IMR-90 (cell line): ENCODE measurements around the gene RAB2B. TPM values are rescaled to one million over a fixed set of nuclear protein-coding genes. Genes with fewer than 3 reads are reported as not detected.

Experiments
- ATAC-seq: fragments of 200-7000 bp; cut with Tn5 transposase; 2 replicates; pipeline ENCODE4 v1.9.1; 2020; ENCODE audit warnings: low read depth, mild to moderate bottlenecking, moderate library complexity
- BruUV-seq: library from RNA; stranded (reverse); fragments of 400-500 nt; replicated peaks from 2 replicates; lab custom pipeline; 2021; lab: Mats Ljungman, UMichigan
- CTCF ChIA-PET: fragments of 300-600 bp; formaldehyde crosslinking; extraction: SDS; loops from one replicate; lab custom pipeline; 2021; ENCODE audit warnings: antibody characterized with exemption; lab: Yijun Ruan, JAX
- POLR2A ChIA-PET: fragments of 300-600 bp; sonication (Branson Sonifier 250); formaldehyde crosslinking; loops from one replicate; lab custom pipeline; 2022; ENCODE audit warnings: antibody characterized with exemption; ENCODE audit not compliant: unreplicated experiment; lab: Charles Lee
- DNase-seq: peaks from one replicate; pipeline ENCODE4 v3.0.0; 2013
- H2AFZ ChIP-seq: replicated peaks from 2 replicates; pipeline ENCODE3; 2013; ENCODE audit warnings: low read length, mild to moderate bottlenecking; ENCODE audit not compliant: poor library complexity
- H2AK5ac ChIP-seq: 2 replicates; pipeline ENCODE4 v1.6.1; 2013; ENCODE audit warnings: low read depth, low read length, inconsistent platforms
- H2AK9ac ChIP-seq: replicated peaks from 2 replicates; pipeline ENCODE3; 2013; ENCODE audit warnings: mild to moderate bottlenecking, low read depth, low read length, moderate library complexity; ENCODE audit not compliant: poor library complexity
- H2BK120ac ChIP-seq: 2 replicates; pipeline ENCODE4 v1.6.1; 2013; ENCODE audit warnings: low read depth, low read length, inconsistent platforms
- H2BK15ac ChIP-seq: 3 replicates; pipeline ENCODE4 v1.6.1; 2013; ENCODE audit warnings: low read depth, low read length, inconsistent platforms
- H2BK20ac ChIP-seq: 2 replicates; pipeline ENCODE4 v1.6.1; 2013; ENCODE audit warnings: low read depth, mild to moderate bottlenecking, inconsistent platforms, low read length, moderate library complexity
- H2BK5ac ChIP-seq: 2 replicates; pipeline ENCODE4 v1.6.1; 2013; ENCODE audit warnings: mild to moderate bottlenecking, low read depth, low read length, inconsistent platforms; ENCODE audit not compliant: poor library complexity, severe bottlenecking
- H3K14ac ChIP-seq: replicated peaks from 2 replicates; pipeline ENCODE4 v1.6.1; 2013; ENCODE audit warnings: low read depth, low read length, inconsistent platforms
- H3K18ac ChIP-seq: 2 replicates; pipeline ENCODE4 v1.6.1; 2013; ENCODE audit warnings: low read depth, low read length, control low read depth
- H3K23ac ChIP-seq: 2 replicates; pipeline ENCODE4 v1.6.1; 2013; ENCODE audit warnings: low read depth, low read length, inconsistent platforms
- H3K27ac ChIP-seq: 2 replicates; pipeline ENCODE4 v1.5.1; 2013; ENCODE audit warnings: mild to moderate bottlenecking, control low read depth, low read length; ENCODE audit not compliant: insufficient read depth
- H3K27me3 ChIP-seq: 2 replicates; pipeline ENCODE4 v1.6.1; 2013; ENCODE audit warnings: low read length; ENCODE audit not compliant: control insufficient read depth, insufficient read depth
- H3K36me3 ChIP-seq: 2 replicates; pipeline ENCODE4 v1.6.1; 2013; ENCODE audit warnings: low read length, mixed read lengths; ENCODE audit not compliant: control insufficient read depth, insufficient read depth
- H3K4ac ChIP-seq: 2 replicates; pipeline ENCODE4 v1.6.1; 2013; ENCODE audit warnings: low read depth, low read length, inconsistent platforms
- H3K4me1 ChIP-seq: 2 replicates; pipeline ENCODE4 v1.6.1; 2013; ENCODE audit warnings: low read length, mixed read lengths; ENCODE audit not compliant: control insufficient read depth, insufficient read depth
- H3K4me2 ChIP-seq: 2 replicates; pipeline ENCODE4 v1.6.1; 2013; ENCODE audit warnings: low read depth, mild to moderate bottlenecking, control low read depth, low read length, moderate library complexity
- H3K4me3 ChIP-seq: 2 replicates; pipeline ENCODE4 v1.5.1; 2013; ENCODE audit warnings: low read depth, mild to moderate bottlenecking, control low read depth, low read length, moderate library complexity; ENCODE audit not compliant: insufficient read depth
- H3K56ac ChIP-seq: 2 replicates; pipeline ENCODE4 v1.6.1; 2013; ENCODE audit warnings: low read length, inconsistent platforms; ENCODE audit not compliant: insufficient read depth; ENCODE audit errors: extremely low read depth
- H3K79me1 ChIP-seq, 2 experiments: 2 replicates each; pipeline ENCODE4 v1.6.1; 2013; ENCODE audit warnings: low read length in 2 of 2, inconsistent platforms in 1 of 2, low read depth in 1 of 2
- H3K9ac ChIP-seq: 2 replicates; pipeline ENCODE4 v1.6.1; 2013; ENCODE audit warnings: low read depth, low read length, control low read depth
- H3K9me1 ChIP-seq: 2 replicates; pipeline ENCODE4 v1.6.1; 2013; ENCODE audit warnings: low read length, inconsistent platforms; ENCODE audit not compliant: insufficient read depth
- H3K9me3 ChIP-seq: 2 replicates; pipeline ENCODE4 v1.6.1; 2013; ENCODE audit warnings: low read length; ENCODE audit not compliant: control insufficient read depth, insufficient read depth
- H4K20me1 ChIP-seq: 2 replicates; pipeline ENCODE4 v1.6.1; 2013; ENCODE audit warnings: low read length, inconsistent platforms; ENCODE audit not compliant: insufficient read depth
- H4K5ac ChIP-seq: 2 replicates; pipeline ENCODE4 v1.6.1; 2013; ENCODE audit warnings: mild to moderate bottlenecking, low read depth, low read length, control low read depth
- H4K8ac ChIP-seq, 2 experiments: 2 replicates each; pipeline ENCODE4 v1.6.1; 2013; ENCODE audit warnings: low read depth in 2 of 2, low read length in 2 of 2, control low read depth in 1 of 2, inconsistent platforms in 1 of 2
- H4K91ac ChIP-seq: 2 replicates; pipeline ENCODE4 v1.6.1; 2013; ENCODE audit warnings: low read depth, low read length, inconsistent platforms; ENCODE audit not compliant: insufficient read depth
- CEBPB ChIP-seq: IDR thresholded peaks from 2 replicates; pipeline ENCODE4 v1.6.1; 2012; ENCODE audit warnings: low read depth, low read length, improper control_type of control experiment
- CHD1 ChIP-seq: IDR thresholded peaks from 2 replicates; pipeline ENCODE4 v1.6.1; 2012; ENCODE audit warnings: low read depth, low read length, improper control_type of control experiment
- MAFK ChIP-seq: IDR thresholded peaks from 2 replicates; pipeline ENCODE4 v1.6.1; 2012; ENCODE audit warnings: low read depth, low read length, improper control_type of control experiment
- MAZ ChIP-seq: IDR thresholded peaks from 2 replicates; pipeline ENCODE4 v1.6.1; 2012; ENCODE audit warnings: low read depth, mild to moderate bottlenecking, low read length, improper control_type of control experiment, moderate library complexity, borderline replicate concordance
- MXI1 ChIP-seq: IDR thresholded peaks from 2 replicates; pipeline ENCODE4 v1.6.1; 2012; ENCODE audit warnings: low read depth, mild to moderate bottlenecking, low read length, moderate library complexity, borderline replicate concordance
- NFE2L2 ChIP-seq: fragments of 150-350 bp; IDR thresholded peaks from 2 replicates; pipeline ENCODE4 v1.6.1; 2016; ENCODE audit warnings: low read depth, mild to moderate bottlenecking, low read length
- POLR2A ChIP-seq: IDR thresholded peaks from 2 replicates; pipeline ENCODE4 v1.6.1; 2012; ENCODE audit warnings: mild to moderate bottlenecking, low read depth, low read length
- RFX5 ChIP-seq: IDR thresholded peaks from 2 replicates; pipeline ENCODE4 v1.8.0; 2012; ENCODE audit warnings: low read depth, mild to moderate bottlenecking, low read length, moderate library complexity
- SMC3 ChIP-seq: fragments of 150-350 bp; IDR thresholded peaks from 2 replicates; pipeline ENCODE4 v1.6.1; 2016; ENCODE audit warnings: low read depth, mild to moderate bottlenecking, antibody characterized with exemption, low read length, moderate library complexity
- WGBS, 2 experiments: methylation state at CpG; one replicate each; pipeline versions ENCODE4 v1.1.5 to v1.1.7; 2013; ENCODE audit warnings: missing lambda C conversion rate in 2 of 2; ENCODE audit not compliant: insufficient read length in 1 of 2; ENCODE audit errors: extremely low coverage in 2 of 2; 5-methylcytosine and 5-hydroxymethylcytosine counted together
- dilution Hi-C: fragments of 300-500 bp; cut with HindIII; formaldehyde crosslinking; loops from one replicate; pipeline ENCODE4 v1.14.3; 2018; ENCODE audit warnings: low sequenced_read_pairs; ENCODE audit not compliant: unreplicated experiment
- in situ Hi-C: fragments of 300-500 bp; cut with MboI; formaldehyde crosslinking; loops from 3 replicates; pipeline ENCODE4 v1.14.3; 2019; ENCODE audit warnings: low sequenced_read_pairs, inconsistent platforms, mixed read lengths
- intact Hi-C: fragments of 100-400 bp; cut with micrococcal nuclease; formaldehyde crosslinking; loops from 2 replicates; pipeline ENCODE4 v1.10.0; 2022
- polyA plus RNA-seq, 3 experiments: library from polyadenylated mRNA; depleted of rRNA; stranded (reverse); fragments of >200 nt; gene quantifications; 2 replicates each; pipeline ENCODE4 v1.2.3, GENCODE V29; 2012; ENCODE audit warnings: low replicate concordance in 1 of 3
- total RNA-seq: library from RNA; depleted of rRNA; stranded (reverse); fragments of >200 nt; gene quantifications from 2 replicates; pipeline ENCODE4 v1.2.3, GENCODE V29; 2012
- TF ChIP-seq, protein P1 (sequence below): fragments of 150-350 bp; IDR thresholded peaks from 2 replicates; pipeline ENCODE4 v1.6.1; 2017; ENCODE audit warnings: mild to moderate bottlenecking, antibody characterized with exemption, low read length, low read depth
- TF ChIP-seq, protein P2 (sequence below): conservative IDR thresholded peaks from 2 replicates; pipeline ENCODE4 v1.5.1; 2012; ENCODE audit warnings: mild to moderate bottlenecking, low read depth, low read length, improper control_type of control experiment

Gene RAB2B
- total and polyA plus RNA-seq, 2 of the 4 experiments (the other 2 are of a cell fraction) = 17.1 to 26.2 TPM

DNA sequence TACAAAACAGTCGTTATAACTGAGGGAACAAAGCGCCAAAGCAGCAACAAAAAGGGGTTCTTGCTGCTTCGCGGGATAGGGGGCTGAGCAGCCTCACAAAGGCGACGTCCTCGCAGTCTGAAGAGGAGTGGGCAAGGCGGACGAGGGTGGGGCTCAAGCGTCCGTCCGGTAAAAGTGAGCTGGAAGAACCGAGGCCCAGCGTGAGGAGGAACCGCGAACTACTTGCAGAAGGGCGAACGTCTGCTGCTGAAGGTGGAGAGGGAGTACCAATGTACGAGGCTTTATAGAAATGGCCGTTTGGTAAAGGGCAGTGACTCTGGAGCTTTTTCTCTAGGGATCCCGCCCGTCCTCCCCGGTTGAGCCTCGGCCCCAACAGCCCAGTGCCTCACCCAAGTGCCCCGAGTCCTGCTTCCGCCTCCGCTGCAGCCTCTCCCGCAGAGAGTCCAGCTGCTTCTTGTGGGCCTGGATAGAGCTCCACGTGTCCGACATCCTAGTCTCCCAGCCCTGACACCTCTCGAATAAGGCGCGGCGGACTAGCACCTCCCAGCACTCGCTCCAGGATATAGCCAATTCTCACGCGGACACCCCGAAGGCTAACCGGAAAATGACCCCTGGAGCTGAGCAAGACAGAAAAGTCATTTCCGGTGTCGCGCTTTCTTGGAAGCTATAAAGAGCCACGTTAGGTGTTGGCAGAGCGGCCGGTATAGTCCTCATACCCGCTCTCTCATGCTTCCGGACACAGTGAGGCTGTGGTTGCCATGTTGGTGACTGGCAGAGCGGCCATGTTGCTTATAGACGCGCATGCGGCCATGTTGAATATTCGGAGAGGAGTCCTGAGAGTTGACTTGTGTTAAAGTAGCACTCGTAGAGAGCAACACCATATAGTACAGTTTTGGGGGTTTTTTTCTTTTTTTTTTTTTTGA is 34.2 kb upstream of the RAB2B start, which contains the start of gene METTL3:
TSS of gene METTL3 (minus strand) at position 606 of the 923 bp plus-strand sequence. CDS start at position 489, 117 bp downstream.
- in situ Hi-C loops (no loop called here), dilution Hi-C loops (no loop called here), intact Hi-C loops (loop anchor here (1.0 to 5.0 kb wide), 3 partner anchors 10 to 127 kb away; partner anchors contain the start of gene SUPT16H)
- H3K23ac ChIP-seq = peak within 1 kb of the TSS; percentile 82
- H4K8ac ChIP-seq = peak within 1 kb of the TSS; percentile 88 to 93
- H4K91ac ChIP-seq = peak within 1 kb of the TSS; percentile 84
- no peaks in the 10 kb centered on the region for H3K27me3 ChIP-seq
- peaks cover 3% of the 10 kb centered on the region for H3K36me3 ChIP-seq
- CTCF ChIA-PET = interaction anchor here (0.5 to 2.4 kb wide), 4 partner anchors 12 to 40 kb away, joined by 4 to 11 read pairs (median 4); partner anchors contain the start of gene SALL2
- peak within 1 kb of the TSS; percentile 89 for H2AK9ac ChIP-seq
- DNase-seq (peak; percentile 99), ATAC-seq (peak; percentile 99)
- H3K4me1 ChIP-seq = no peaks in the 10 kb centered on the region
- H2AFZ ChIP-seq = peak within 1 kb of the TSS; percentile 92
- TSS peak; percentile 36 for BruUV-seq
- H2BK20ac ChIP-seq = no peak within 1 kb of the TSS
- H2AK5ac ChIP-seq = peak within 1 kb of the TSS; percentile 84
- peak within 1 kb of the TSS; percentile 84 for H3K14ac ChIP-seq
- H3K27ac ChIP-seq = peak within 1 kb of the TSS; percentile 76
- H3K9me1 ChIP-seq = no peaks in the 10 kb centered on the region; the same call in 1 of the 2 replicates
- H3K56ac ChIP-seq = peak within 1 kb of the TSS; percentile 81
- H4K20me1 ChIP-seq = no peaks in the 10 kb centered on the region
- H3K9me3 ChIP-seq = no peaks in the 10 kb centered on the region
- H3K9ac ChIP-seq = peak within 1 kb of the TSS; percentile 77
- H3K4me3 ChIP-seq = peak within 1 kb of the TSS; percentile 68
- no peak within 1 kb of the TSS for H2BK15ac ChIP-seq
- peak within 1 kb of the TSS; percentile 86 for H4K5ac ChIP-seq
- peak within 1 kb of the TSS; percentile 94 for H3K4me2 ChIP-seq
- POLR2A ChIA-PET = interaction anchor here (0.6 to 1.1 kb wide), 2 partner anchors 11 to 16 kb away, joined by 3 to 4 read pairs; partner anchors contain the start of gene SALL2
- H3K79me1 ChIP-seq = peaks cover 10 to 32% of the 10 kb centered on the region in 2 experiments
- TF ChIP-seq, protein P1, sequence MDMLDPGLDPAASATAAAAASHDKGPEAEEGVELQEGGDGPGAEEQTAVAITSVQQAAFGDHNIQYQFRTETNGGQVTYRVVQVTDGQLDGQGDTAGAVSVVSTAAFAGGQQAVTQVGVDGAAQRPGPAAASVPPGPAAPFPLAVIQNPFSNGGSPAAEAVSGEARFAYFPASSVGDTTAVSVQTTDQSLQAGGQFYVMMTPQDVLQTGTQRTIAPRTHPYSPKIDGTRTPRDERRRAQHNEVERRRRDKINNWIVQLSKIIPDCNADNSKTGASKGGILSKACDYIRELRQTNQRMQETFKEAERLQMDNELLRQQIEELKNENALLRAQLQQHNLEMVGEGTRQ = peak; percentile 40
- TF ChIP-seq, protein P2, sequence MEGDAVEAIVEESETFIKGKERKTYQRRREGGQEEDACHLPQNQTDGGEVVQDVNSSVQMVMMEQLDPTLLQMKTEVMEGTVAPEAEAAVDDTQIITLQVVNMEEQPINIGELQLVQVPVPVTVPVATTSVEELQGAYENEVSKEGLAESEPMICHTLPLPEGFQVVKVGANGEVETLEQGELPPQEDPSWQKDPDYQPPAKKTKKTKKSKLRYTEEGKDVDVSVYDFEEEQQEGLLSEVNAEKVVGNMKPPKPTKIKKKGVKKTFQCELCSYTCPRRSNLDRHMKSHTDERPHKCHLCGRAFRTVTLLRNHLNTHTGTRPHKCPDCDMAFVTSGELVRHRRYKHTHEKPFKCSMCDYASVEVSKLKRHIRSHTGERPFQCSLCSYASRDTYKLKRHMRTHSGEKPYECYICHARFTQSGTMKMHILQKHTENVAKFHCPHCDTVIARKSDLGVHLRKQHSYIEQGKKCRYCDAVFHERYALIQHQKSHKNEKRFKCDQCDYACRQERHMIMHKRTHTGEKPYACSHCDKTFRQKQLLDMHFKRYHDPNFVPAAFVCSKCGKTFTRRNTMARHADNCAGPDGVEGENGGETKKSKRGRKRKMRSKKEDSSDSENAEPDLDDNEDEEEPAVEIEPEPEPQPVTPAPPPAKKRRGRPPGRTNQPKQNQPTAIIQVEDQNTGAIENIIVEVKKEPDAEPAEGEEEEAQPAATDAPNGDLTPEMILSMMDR = no peak
- TF ChIP-seq CEBPB (0 out of 2 replicates have a peak, but pooled peaks have one; percentile 4), POLR2A (peak; percentile 71; the same call in 1 of the 2 replicates), RFX5 (no peak), MXI1 (peak; percentile 99), MAFK (peak; percentile 39; the same call in 1 of the 2 replicates), NFE2L2 (peak; percentile 6; the same call in 1 of the 2 replicates), CHD1 (no peak), SMC3 (no peak), MAZ (peak; percentile 10; the same call in 1 of the 2 replicates)
- H3K18ac ChIP-seq = no peak within 1 kb of the TSS
- peak within 1 kb of the TSS; percentile 64 for H2BK5ac ChIP-seq
- H3K4ac ChIP-seq = peak within 1 kb of the TSS; percentile 76
- 1% methylated on average over 23 of the region's 53 CpGs; no CpG with 5 or more reads in 1 of the 2 experiments for WGBS, 2 experiments
- H2BK120ac ChIP-seq = no peak within 1 kb of the TSS
